A549 (cell line): Measurements from ENCODE around the gene GNPAT. TPM values are rescaled to one million over a fixed set of nuclear protein-coding genes. Genes with fewer than 3 reads are reported as not detected.

Source experiments
- ATAC-seq, 2 experiments: fragments of 200-7000 bp in 1 of 2; fragments of >200 bp in 1 of 2; cut with Nextera tagmentation in 1 of 2; cut with Tn5 transposase in 1 of 2; 3 replicates each; pipeline versions ENCODE4 v1.8.0 to v1.9.1; 2018 to 2020; ENCODE audit warnings: mild to moderate bottlenecking in 1 of 2, moderate library complexity in 1 of 2
- CTCF ChIA-PET: fragments of 300-600 bp; sonication (Branson Sonifier 250); formaldehyde crosslinking; extraction: SDS; loops from one replicate; lab custom pipeline; 2021; ENCODE audit warnings: antibody characterized with exemption, inconsistent platforms; lab: Yijun Ruan, JAX
- POLR2A ChIA-PET: fragments of 350-600 bp; formaldehyde crosslinking; extraction: SDS; loops from one replicate; lab custom pipeline; 2021; ENCODE audit warnings: antibody characterized with exemption, inconsistent platforms; lab: Yijun Ruan, JAX
- DNase-seq, 2 experiments: peaks; one replicate each; pipeline versions ENCODE4 v3.0.0 to v3.0.0-alpha.2; 2011 to 2016; ENCODE audit warnings: low read depth in 1 of 2, low spot score in 1 of 2
- FAIRE-seq: peaks from 2 replicates; lab custom pipeline; 2011; peaks lifted over from hg19 to GRCh38; lab: Jason Lieb, UNC
- H3K27ac ChIP-seq, 2 experiments: fragments of >200 bp; sonication (Bioruptor Twin); formaldehyde crosslinking; 3 replicates each; pipeline ENCODE4 v1.5.1; 2016 to 2017
- H3K4me1 ChIP-seq: fragments of >200 bp; sonication (Bioruptor Twin); formaldehyde crosslinking; 3 replicates; pipeline ENCODE4 v1.6.1; 2016
- H3K4me2 ChIP-seq: fragments of >200 bp; sonication (Bioruptor Twin); formaldehyde crosslinking; 3 replicates; pipeline ENCODE4 v1.6.1; 2016
- H3K4me3 ChIP-seq: fragments of >200 bp; sonication (Bioruptor Twin); formaldehyde crosslinking; 3 replicates; pipeline ENCODE4 v1.5.1; 2016
- H3K9me3 ChIP-seq: fragments of >200 bp; sonication (Bioruptor Twin); formaldehyde crosslinking; 3 replicates; pipeline ENCODE4 v1.6.1; 2016
- BCL3 ChIP-seq: fragments of >200 bp; sonication (Bioruptor Twin); formaldehyde crosslinking; IDR thresholded peaks from 3 replicates; pipeline ENCODE4 v1.6.1; 2016
- BHLHE40 ChIP-seq: IDR thresholded peaks from 2 replicates; pipeline ENCODE4 v1.6.1; 2012; ENCODE audit warnings: low read depth, low read length, inconsistent platforms
- CBX2 ChIP-seq: fragments of 200-600 bp; sonication (generic); IDR thresholded peaks from 2 replicates; pipeline ENCODE4 v1.6.1; 2016; ENCODE audit warnings: low read depth, mild to moderate bottlenecking, borderline replicate concordance
- CHD2 ChIP-seq: fragments of 150-350 bp; IDR thresholded peaks from 2 replicates; pipeline ENCODE4 v1.6.1; 2014; ENCODE audit warnings: low read length; ENCODE audit not compliant: partially characterized antibody
- CTCF ChIP-seq: fragments of >200 bp; sonication (Bioruptor Twin); formaldehyde crosslinking; IDR thresholded peaks from 3 replicates; pipeline ENCODE4 v1.5.1; 2016
- EHMT2 ChIP-seq: fragments of 200-600 bp; sonication (generic); IDR thresholded peaks from 2 replicates; pipeline ENCODE4 v1.6.1; 2016; ENCODE audit warnings: antibody characterized with exemption, low read depth, mild to moderate bottlenecking, moderate library complexity
- ELK1 ChIP-seq: fragments of 150-350 bp; IDR thresholded peaks from 2 replicates; pipeline ENCODE4 v1.6.1; 2014; ENCODE audit warnings: low read depth, mild to moderate bottlenecking, low read length
- ESRRA ChIP-seq: fragments of 150-350 bp; IDR thresholded peaks from 2 replicates; pipeline ENCODE4 v1.6.1; 2014; ENCODE audit warnings: mild to moderate bottlenecking, low read length, borderline replicate concordance
- FOSL2 ChIP-seq, 2 experiments: fragments of 450-650 bp in 1 of 2; fragments of >200 bp in 1 of 2; sonication (Bioruptor Twin) in 1 of 2; formaldehyde crosslinking; IDR thresholded peaks; 2 replicates each; pipeline versions ENCODE4 v1.5.0 to v1.6.1; 2016 to 2020; ENCODE audit warnings: mild to moderate bottlenecking in 1 of 2, moderate library complexity in 1 of 2
- FOXS1 ChIP-seq: fragments of 250-450 bp; sonication (Bioruptor Pico); IDR thresholded peaks from 2 replicates; pipeline ENCODE4 v1.5.0; 2020; ENCODE audit warnings: mild to moderate bottlenecking, moderate library complexity
- HES2 ChIP-seq: fragments of >200 bp; sonication (Bioruptor Twin); formaldehyde crosslinking; IDR thresholded peaks from 2 replicates; pipeline ENCODE4 v1.6.1; 2016
- HEYL ChIP-seq: fragments of 250-450 bp; sonication (Bioruptor Pico); IDR thresholded peaks from 2 replicates; pipeline ENCODE4 v1.8.0; 2021; ENCODE audit warnings: mild to moderate bottlenecking, moderate library complexity
- HOXA7 ChIP-seq: fragments of 250-450 bp; sonication (Bioruptor Pico); IDR thresholded peaks from 2 replicates; pipeline ENCODE4 v1.5.0; 2020; ENCODE audit warnings: mild to moderate bottlenecking, moderate library complexity
- JUNB ChIP-seq: fragments of >200 bp; sonication (Bioruptor Twin); formaldehyde crosslinking; IDR thresholded peaks from 2 replicates; pipeline ENCODE4 v1.6.1; 2016
- KDM1A ChIP-seq: fragments of 200-600 bp; sonication (generic); IDR thresholded peaks from 2 replicates; pipeline ENCODE4 v1.6.1; 2016; ENCODE audit warnings: low read depth, mild to moderate bottlenecking
- MAFK ChIP-seq: fragments of 450-650 bp; IDR thresholded peaks from 2 replicates; pipeline ENCODE4 v1.6.1; 2014; ENCODE audit not compliant: partially characterized antibody
- NR3C1 ChIP-seq: fragments of >200 bp; sonication (Bioruptor Twin); formaldehyde crosslinking; IDR thresholded peaks from 3 replicates; pipeline ENCODE4 v1.6.1; 2017
- POLR2AphosphoS2 ChIP-seq: conservative IDR thresholded peaks from 2 replicates; pipeline ENCODE4 v1.6.1; 2012; ENCODE audit warnings: low read length, improper control_type of control experiment, inconsistent platforms
- SREBF2 ChIP-seq: fragments of 450-650 bp; IDR thresholded peaks from 2 replicates; pipeline ENCODE4 v1.6.1; 2014; ENCODE audit warnings: mild to moderate bottlenecking, moderate library complexity
- TFCP2L1 ChIP-seq: fragments of 250-450 bp; sonication (Bioruptor Pico); IDR thresholded peaks from 2 replicates; pipeline ENCODE4 v1.5.0; 2021; ENCODE audit warnings: mild to moderate bottlenecking
- TP53 ChIP-seq: fragments of 250-450 bp; sonication (Bioruptor Pico); IDR thresholded peaks from 2 replicates; pipeline ENCODE4 v1.5.0; 2021; ENCODE audit warnings: mild to moderate bottlenecking, moderate library complexity
- USF2 ChIP-seq: fragments of 450-650 bp; IDR thresholded peaks from 2 replicates; pipeline ENCODE4 v1.6.1; 2014; ENCODE audit warnings: antibody characterized with exemption
- ZNF302 ChIP-seq: fragments of 250-450 bp; sonication (Bioruptor Pico); IDR thresholded peaks from 2 replicates; pipeline ENCODE4 v1.9.0; 2021; ENCODE audit warnings: inconsistent platforms, mild to moderate bottlenecking, moderate library complexity
- WGBS: methylation state at CpG from one replicate; pipeline ENCODE4 v1.1.6; 2017; ENCODE audit errors: missing lambda C conversion rate; 5-methylcytosine and 5-hydroxymethylcytosine counted together
- polyA plus RNA-seq, 4 experiments: library from polyadenylated mRNA; depleted of rRNA in 3 of 4; stranded (reverse); fragments of >200 nt; fragmentation: RNase III in 1 of 4; extraction: RNeasy Plus Mini Kit Qiagen cat#74134 plus additional on column Dnase treatment in 1 of 4; gene quantifications; 2 replicates in 3 of 4; 3 replicates in 1 of 4; pipeline ENCODE4 v1.2.3, GENCODE V29; 2011 to 2017

GNPAT gene
- polyA plus RNA-seq, 2 of the 4 experiments (the other 2 are of a cell fraction) = 44.1 to 62.7 TPM

- TF ChIP-seq BCL3 (no peak), JUNB (no peak), NR3C1 (no peak), FOXS1 (no peak)
These were observed 27.0 kb upstream of the GNPAT start (continued) for GRCh38 chr1:231213831-231214573.

GRCh38 chr1:231214918-231215680 lies 25.9 kb upstream of the GNPAT start:
- ChIA-PET CTCF (interaction anchor here (0.5 to 1.5 kb wide), 6 partner anchors 10 to 523 kb away, joined by 3 to 4 read pairs (median 3); no protein-coding TSS in a partner anchor), POLR2A (no interaction called here)
- H3K9me3 ChIP-seq = no peaks in the 10 kb centered on the region
- H3K4me1 ChIP-seq = peaks cover 4% of the 10 kb centered on the region; the same call in 1 of the 3 replicates
- no peak for TF ChIP-seq MAFK
- no peak for TF ChIP-seq CBX2
- no peak for TF ChIP-seq ZNF302 (CRISPR knock-in tag)
- TF ChIP-seq SREBF2 = no peak
- no peak for TF ChIP-seq CTCF
- TF ChIP-seq USF2 = no peak
- no peak overlapping the region for H3K27ac ChIP-seq
- no peak for ATAC-seq
- no peak overlapping the region for H3K4me3 ChIP-seq
- H3K4me2 ChIP-seq = no peak overlapping the region
- WGBS = 82% methylated on average over 16 of the region's 17 CpGs
- FAIRE-seq = no peak
- no peak for DNase-seq

GRCh38 chr1:231215681-231216385 lies 25.2 kb upstream of the GNPAT start:
- Histone ChIP-seq H3K4me1 (peaks cover 4% of the 10 kb centered on the region; the same call in 1 of the 3 replicates), H3K4me2 (no peak overlapping the region), H3K4me3 (no peak overlapping the region), H3K9me3 (no peaks in the 10 kb centered on the region), H3K27ac (no peak overlapping the region)
- no peak for TF ChIP-seq TP53
- no peak for TF ChIP-seq TFCP2L1 (CRISPR knock-in tag)
- TF ChIP-seq HOXA7 = no peak
- no peak for TF ChIP-seq CHD2
- TF ChIP-seq ELK1 = no peak
- TF ChIP-seq BHLHE40 = no peak
- TF ChIP-seq KDM1A = no peak
- TF ChIP-seq FOSL2 (IDR thresholded peaks at IDR 0.05) = no peak
- no peak for TF ChIP-seq FOSL2 (CRISPR knock-in tag; IDR thresholded peaks at IDR 0.05)
- TF ChIP-seq HES2 = no peak
- TF ChIP-seq HEYL (CRISPR knock-in tag) = no peak
- no peak for TF ChIP-seq MAFK
- TF ChIP-seq EHMT2 = no peak
- no peak for TF ChIP-seq ESRRA
- no peak for TF ChIP-seq SREBF2
- TF ChIP-seq POLR2AphosphoS2 = no peak
- no peak for TF ChIP-seq FOXS1
- ATAC-seq = no peak
- 75% methylated on average over 10 of the region's 10 CpGs for WGBS
- DNase-seq = no peak
- ChIA-PET POLR2A (no interaction called here), CTCF (interaction anchor here (0.5 to 1.5 kb wide), 3 partner anchors 200 to 523 kb away, joined by 3 to 4 read pairs (median 3); no protein-coding TSS in a partner anchor)
- no peak for FAIRE-seq
